GM18511 (cell line): ENCODE data around the gene WDR47.
A peak's percentile ranks its signal among the peaks of the same experiment; 100 is the strongest.
"Not testable (repeated sequence)": the region's sequence is repeated elsewhere in the genome, so short reads cannot be mapped to it uniquely, and the experiment has no call there.

Experiments used
- ATAC-seq: cut with Tn5 transposase; IDR thresholded peaks from one replicate; pipeline ENCODE4 v1.9.1; 2021; ENCODE audit warnings: mild to moderate bottlenecking, moderate library complexity; ENCODE audit not compliant: unreplicated experiment

WDR47 gene

DNA sequence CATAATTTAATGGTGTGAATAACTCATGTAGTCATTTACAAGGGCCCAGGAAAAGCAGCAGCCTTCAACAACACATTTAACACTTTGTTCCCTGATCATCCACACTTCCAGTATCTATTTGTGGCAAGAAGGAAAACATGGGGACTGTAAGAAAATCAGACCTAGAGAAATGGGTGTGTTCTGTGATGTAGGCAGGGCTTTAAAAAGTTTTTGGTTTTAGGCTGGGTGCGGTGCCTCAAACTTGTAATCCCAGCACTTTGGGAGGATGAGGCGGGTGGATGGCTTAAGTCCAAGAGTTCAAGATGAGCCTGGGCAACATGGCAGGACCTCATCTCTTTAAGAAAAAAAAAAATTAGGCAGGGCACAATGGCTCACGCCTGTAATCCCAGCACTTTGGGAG is 14.2 kb upstream of the WDR47 start:
- ATAC-seq: no peak

DNA sequence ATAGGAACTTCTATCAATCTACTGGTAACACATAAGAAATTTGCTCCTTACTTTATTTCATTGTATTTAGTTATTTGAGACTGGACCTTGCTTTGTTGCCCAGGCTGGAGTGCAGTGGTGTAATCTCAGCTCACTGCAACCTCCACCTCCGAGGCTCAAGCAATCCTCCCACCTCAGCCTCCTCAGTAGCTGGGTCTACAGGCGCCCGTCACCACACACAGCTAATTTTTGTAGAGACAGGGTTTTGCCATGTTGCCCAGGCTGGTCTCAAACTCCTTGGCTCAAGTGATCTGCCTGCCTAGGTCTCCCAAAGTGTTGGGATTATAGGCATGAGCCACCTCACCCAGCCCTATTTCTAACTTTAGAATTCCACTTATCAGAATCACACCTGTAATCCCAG is 10.2 kb upstream of the WDR47 start:
- ATAC-seq: not testable (repeated sequence)

DNA sequence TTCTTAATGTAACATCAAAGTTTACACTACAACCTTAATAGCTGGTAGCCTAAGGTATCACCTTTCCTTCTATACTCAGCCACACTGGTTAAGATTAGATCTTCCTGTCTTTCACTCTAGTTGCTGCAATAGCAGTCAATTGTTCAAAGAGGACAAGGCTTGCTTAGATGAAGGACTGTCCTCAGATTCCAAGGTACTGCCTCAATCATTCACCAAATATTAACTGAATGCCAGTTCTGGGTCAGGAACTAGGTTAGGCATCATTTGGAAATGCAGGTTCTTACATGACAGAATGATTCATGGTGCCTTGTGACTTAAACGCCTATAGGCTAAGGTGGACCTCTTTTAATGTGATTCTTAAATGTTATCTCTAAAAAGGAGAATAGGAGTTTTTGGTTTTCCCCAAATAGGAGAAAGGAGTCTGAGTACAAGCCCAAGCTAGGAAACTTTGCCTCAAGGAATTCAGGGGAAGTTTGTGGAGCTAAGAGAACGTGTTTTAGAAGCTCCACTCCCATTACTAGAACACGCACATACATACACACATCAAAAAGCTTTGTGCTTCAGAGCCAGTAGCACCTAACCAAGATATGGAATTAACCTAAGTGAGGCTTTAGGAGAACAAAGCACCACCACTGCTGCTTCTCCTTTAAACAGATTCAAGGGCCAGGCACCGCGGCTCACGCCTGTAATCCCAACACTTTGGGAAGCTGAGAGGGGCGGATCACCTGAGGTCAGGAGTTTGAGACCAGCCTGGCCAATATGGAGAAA is 8.5 kb upstream of the WDR47 start:
- no peak for ATAC-seq

DNA sequence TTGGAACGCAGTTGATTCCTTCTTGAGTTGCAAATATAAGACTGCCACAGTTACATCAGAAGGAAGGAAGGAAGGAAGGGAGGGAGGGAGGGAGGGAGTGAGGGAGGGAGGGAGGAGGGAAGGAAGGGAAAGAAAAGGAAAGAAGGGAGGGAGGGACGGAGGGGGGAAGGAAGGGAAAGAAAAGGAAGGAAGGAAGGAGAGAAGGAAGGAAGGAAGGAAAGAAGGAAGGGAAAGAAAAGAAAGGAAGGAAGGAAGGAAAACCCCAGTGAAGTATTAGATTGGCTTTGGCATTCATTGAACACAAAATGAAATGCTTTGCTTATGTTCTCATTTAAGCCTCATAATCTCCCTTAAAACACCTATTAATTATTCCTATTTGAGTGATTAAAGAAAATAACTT is 6.4 kb upstream of the WDR47 start:
- ATAC-seq: no peak

DNA sequence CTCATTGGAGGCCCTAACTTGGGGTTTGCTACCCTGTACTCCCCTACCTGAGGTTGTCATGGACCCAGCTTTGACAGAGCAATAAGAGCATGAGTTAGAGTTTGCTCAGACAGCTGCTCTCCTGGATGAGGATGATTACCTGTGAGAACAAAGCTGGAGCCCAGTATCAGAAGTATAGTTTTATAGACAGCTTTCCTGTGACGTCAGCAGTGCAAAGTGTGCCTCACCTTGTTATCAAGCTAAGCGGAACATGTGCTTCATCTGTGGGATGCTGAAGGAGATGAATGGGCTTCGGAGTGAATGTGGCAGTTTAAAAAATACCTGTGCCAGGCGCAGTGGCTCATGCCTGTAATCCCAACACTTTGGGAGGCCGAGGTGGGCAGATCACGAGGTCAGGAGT is 5.4 kb upstream of the WDR47 start:
- ATAC-seq: no peak

DNA sequence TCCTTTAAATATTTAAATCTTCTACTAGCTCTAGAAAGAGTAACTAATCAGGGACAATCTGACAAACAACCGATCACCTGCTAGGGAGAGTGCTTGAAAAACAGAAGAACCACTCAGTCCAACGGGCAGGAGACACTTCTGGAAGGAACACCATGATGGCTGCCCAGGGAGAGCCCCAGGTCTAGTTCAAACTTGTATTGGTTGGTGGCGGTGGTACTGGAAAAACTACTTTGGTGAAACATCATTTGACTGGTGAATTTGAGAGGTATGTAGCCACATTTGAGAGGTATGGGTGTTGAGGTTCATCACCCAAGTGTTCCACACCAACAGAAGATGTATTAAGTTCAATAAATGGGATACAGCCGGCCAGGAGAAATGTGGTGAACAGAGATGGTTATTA is 4.8 kb upstream of the WDR47 start:
- no peak for ATAC-seq

DNA sequence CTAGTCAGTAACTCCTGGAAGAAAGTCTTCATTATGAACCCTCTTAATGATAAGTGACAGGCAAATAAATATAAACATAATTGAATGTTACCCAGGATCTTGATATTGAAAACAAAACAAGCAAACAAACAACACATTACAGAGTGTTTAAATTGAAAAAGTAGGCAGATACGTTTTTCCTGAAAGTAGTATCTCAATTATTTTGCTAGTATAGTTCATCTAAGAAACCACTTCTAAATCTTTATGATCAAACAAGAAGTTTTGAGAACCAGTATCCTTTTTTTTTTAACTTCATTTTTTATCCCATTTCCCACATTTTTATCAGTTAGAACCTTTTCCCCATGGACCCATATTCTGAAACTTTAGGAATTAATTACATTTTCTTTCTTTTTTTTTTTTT is 3.7 kb upstream of the WDR47 start:
- no peak for ATAC-seq

DNA sequence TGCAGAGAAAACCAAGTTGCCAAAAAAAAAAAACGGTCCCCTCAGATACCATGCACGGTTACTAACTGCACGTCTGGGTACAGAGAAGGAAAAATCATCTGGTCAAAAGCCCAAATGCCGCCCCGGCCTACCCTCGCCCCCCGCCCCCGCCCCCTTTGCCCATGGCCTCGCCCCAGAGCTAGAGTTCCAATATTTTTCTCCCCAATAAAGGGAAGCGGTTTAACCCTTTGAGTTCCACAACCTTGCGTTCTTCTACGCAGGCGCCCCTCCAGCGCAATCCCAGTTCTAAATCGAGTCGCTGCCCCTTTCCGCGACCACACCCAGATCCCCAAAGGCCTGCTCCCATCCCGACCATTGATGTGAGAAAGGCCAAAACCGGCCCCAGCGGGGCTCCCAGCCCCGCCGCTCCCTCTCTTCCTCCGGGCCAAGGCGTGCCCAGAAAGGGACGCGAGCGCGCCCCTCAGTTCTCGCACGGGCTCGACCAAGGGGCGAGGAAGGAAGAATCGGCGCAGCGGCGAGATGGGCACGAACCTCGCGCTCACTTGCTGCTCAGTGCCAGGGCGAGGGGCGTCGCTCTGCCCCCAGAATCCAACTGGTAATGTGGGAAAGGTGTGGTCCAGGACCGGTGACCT is 797 bp downstream of the WDR47 start:
- peak; percentile 38 for ATAC-seq

DNA sequence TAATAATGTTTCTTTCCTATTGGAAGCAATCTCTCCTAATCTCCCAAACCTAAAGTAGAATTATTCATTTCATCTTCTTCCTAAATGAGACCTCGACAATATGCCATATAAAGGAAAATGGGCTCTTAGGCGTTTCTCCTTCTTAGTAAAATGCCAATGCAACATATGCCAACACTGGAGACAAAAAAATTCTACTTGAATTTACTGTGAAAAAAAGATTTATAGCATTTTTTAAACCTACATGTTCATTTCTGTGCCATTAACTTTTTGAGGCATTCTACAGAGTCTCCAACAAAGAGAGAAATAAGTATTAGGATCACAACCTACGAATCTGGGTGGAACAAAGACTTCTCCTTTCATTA is 1.3 kb downstream of the WDR47 start:
- ATAC-seq: no peak

DNA sequence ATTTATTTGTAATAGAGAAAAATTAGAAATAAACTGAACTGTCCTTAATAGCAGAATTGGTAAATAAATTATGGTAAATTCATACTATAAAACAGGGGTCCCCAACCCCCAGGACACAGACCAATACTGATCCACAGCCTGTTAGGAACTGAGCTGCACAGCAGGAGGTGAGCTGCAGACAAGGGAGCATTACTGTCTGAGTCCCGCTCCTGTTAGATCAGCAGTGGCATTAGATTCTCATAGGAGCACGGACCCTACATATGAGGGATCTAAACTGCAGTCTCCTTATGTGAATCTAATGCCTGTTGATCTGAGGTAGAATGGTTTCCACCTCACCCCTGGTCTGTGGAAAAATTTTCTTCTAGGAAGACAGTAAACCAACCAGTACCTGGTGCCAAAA is 7.5 kb downstream of the WDR47 start:
- no peak for ATAC-seq

DNA sequence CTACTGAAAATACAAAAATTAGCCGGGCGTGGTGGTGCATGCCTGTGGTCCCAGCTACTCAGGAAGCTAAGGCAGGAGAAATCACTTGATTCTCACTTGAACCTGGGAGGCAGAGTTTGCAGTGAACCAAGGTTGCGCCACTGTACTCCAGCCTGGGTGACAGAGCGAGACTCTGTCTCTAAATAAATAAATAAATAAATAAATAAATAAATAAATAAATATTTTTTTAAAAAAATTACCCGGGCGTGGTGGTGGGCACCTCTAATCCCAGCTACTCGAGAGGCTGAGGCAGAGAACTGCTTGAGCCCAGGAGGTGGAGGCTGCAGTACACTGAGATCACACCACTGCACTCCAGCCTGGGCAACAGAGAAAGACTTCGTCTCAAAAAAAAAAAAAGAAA is 12.4 kb downstream of the WDR47 start:
- ATAC-seq: not testable (repeated sequence)

DNA sequence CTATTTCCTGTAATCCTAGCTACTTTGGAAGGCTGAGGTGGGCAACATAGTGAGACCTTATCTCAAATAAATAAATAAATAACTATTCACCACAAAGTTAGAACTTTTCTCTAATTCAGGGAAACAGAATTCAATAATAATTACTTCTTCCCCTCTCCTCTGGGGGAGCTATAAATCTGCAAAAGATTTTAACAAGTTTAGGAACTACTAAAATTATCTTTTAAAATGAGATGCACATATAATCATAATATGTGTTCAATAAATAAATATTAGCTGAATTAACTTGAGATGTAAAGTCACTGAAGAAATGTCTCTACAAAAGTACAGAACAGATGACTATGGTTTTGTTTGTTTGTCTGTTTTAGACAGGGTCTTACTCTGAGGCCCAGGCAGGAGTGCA is 14.1 kb downstream of the WDR47 start:
- no peak for ATAC-seq

DNA sequence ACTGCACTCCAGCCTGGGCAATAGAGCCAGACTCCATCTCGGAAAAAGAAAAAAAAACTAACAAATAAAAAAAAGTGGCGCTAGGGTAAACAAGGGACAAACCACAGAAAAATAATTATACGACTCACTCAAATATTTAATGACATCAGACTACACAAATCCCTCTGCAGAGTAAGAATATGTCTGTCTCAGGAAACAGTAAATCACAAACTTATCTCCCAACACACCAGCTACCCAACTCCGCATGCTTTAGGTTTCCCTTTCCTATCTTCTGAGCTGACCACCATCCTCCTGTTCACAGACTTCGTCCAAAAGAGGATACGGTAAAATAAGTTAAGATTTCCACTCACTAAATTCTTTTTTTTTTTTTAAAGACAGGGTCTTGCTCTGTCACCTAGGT is 16.2 kb downstream of the WDR47 start:
- ATAC-seq: no peak

DNA sequence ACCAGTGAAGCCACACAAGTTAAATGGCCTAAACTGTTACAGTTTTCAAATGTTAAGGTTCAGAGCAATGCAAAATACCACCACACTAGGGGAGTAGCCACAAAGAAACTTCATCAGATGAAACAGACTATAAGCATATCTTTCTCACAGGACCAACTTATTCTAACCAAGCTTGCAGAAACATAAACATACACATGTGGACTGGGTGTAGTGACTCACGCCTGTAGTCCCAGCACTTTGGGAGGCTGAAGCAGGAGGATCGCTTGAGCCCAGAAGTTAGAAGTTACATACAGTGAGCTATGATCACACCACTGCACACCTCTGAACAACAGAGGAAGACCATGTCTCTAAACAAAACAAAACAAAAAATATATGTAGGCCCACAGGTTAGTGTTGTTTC is 17.3 kb downstream of the WDR47 start:
- ATAC-seq: no peak

DNA sequence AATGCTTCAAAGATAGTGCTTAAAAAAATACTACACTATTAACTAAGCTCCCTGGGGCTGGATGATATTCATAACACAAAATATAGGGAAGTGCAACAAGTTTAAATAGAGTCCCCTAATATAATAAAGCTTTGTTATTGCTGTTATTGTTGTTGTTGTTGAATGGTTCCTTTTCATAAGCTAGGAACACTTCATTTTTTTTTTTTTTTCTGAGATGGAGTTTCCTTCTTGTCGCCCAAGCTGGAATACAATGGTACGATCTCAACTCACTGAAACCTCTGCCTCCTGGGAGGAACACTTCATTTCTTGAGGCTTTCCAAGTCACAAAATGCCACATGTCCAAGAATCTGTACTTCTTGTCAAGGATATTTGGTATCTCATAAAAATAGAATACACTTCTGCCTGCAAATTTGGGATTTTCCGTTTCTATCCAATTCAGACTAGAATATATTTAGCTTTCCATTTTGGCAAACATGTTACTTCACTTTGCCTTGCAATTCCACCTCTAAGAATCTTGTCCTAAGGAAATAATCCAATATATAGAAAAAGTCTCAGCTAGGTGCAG is 21.1 kb downstream of the WDR47 start:
- no peak for ATAC-seq

DNA sequence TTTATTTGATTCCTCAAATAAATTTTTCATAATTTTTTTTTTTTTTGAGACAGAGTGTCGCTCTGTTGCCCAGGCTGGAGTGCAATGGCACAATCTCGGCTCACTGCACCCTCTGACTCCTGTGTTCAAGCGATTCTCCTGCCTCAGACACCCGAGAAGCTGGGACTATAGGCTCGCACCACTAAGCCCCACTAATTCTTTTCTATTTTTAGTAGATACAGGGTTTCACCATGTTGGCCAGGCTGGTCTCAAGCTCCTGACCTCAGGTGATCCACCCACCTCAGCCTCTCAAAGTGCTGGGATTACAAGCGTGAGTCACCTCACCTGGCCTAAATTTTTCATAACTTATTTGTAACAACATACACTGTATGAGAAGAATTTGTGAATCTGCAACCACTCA is 24.2 kb downstream of the WDR47 start:
- ATAC-seq: not testable (repeated sequence)

DNA sequence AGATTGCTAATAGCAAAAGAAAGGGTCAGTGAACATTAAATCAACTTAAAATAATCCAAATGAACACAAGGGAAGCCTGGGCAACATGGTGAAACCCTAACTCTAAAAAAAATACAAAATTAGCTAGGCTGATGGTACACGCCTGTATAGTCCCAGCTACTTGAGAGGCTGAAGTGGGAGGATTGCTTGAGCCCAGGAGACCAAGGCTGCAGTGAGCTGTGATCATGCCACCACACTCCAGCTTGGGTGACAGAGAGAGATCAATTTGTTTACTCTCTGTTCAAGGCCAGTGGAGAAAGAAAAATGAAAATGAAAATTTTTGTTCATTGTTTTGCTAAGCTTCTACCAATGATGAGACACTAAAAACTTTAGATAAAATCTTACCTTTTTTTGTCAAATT is 24.8 kb downstream of the WDR47 start:
- ATAC-seq: no peak

DNA sequence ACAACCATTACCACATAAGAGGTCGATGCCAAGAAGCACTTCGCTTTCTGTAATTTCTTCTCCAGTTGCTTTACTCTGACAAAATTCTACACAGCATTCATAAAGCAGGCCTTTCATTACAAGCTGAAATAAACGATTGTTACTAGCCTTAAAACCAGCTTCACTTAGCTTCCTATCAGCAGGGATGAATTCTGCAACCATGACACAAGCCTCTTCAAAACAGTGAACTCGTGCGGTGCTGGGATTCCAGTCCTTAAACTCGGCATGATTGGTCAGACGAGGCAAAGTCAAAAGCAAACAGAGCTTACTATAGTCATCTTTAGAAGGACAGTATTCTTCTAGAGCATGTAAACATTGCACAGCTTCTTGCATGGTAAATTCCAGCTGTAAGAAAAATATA is 30.6 kb downstream of the WDR47 start:
- ATAC-seq: no peak

DNA sequence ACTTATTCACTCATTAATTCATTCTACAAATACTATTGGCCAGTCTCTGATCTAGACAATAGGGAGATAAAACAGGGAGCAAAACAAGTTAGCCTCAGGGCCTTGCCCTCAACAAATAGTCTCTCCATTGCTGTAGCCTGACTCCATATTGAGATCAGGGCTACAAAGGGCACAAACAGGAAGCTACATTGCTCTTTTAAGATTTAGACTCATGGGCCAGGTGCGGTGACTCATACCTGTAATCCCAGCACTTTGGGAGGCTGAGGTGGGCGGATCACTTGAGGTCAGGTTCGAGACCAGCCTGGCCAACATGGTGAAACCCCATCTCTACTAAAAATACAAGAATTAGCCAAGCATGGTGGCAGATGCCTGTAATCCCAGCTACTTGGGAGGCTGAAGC is 45.3 kb downstream of the WDR47 start:
- ATAC-seq: not testable (repeated sequence)

DNA sequence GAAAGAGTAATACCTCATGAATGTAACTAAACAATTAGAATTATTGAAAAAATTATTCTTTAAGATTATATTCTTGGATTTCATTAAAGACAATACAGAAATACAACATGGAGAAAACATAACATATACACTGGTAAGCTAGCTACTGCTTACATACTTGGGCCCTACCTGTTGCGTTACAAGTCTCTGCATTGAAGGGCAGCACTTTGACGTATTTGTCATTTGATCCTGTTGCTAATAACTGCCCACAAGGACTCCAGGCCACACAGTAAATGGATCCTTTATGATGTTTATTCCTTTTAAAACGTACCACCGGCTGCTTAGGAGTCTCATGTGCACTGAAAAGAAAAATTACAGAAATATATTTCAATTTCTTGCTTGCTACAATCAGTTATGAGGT is 58.8 kb downstream of the WDR47 start:
- no peak for ATAC-seq

DNA sequence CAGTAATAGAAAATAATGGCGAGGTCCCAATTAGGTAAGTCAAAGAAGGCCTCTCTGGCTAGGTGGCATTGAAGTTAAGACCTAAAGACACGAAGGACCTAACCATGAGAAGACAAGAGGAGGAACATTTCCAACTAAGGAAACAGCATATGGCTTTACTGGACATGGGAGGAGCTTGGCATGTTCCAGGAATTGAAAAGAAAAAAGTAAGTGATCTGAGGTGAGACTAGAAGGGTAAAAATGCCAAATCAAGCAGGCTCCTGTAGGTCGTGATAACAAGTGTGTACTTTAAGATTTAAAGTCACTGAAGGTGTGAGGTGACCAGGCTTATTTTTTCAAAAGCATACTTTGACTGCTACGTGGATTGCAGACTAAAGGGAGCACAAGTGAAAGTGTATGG is 65.2 kb downstream of the WDR47 start:
- ATAC-seq: no peak

DNA sequence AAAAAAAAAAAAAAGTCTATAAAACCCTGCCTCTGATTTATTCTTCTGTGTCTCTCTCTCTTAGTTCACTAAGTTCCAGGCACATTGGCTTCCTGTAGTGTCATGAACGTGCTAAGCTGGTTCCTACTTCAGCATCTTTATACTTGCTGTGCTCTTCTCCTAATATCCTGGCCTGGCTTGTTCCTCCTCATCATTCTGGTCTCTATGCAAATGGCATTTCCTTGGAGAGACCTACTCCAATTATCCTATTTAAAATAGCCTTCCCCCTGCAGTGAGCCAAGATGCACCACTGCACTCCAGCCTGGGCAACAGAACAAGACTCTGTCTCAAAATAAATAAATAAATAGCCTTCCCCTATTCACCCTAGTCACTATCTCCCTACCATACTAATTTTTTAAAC is 69.0 kb downstream of the WDR47 start:
- no peak for ATAC-seq

DNA sequence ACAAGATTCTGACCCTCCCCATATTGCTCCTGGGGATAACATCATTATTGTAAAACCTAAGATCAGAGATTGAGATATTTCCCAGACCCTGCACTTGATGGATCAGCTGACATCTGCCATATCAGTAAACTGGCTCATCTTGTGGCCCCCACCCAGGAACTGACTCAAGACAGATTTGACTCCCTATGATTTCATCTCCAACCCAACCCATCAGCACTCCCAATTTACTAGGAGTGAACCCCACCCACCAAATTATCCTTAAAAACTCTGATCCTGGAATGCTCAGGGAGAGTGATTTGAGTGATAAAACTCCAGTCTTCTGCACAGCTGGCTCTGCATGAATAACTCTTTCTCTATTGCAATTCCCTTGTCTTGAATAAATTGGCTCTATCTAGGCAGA is 72.6 kb downstream of the WDR47 start:
- ATAC-seq: no peak
